NCI-H1105 (cell line): ENCODE measurements around the gene PROM1.
A peak's percentile ranks its signal among the peaks of the same experiment; 100 is the strongest.

Experiments used
- DNase-seq: peaks from one replicate; lab custom pipeline; 2025; lab: John Stamatoyannopoulos, UW

Gene PROM1

DNA sequence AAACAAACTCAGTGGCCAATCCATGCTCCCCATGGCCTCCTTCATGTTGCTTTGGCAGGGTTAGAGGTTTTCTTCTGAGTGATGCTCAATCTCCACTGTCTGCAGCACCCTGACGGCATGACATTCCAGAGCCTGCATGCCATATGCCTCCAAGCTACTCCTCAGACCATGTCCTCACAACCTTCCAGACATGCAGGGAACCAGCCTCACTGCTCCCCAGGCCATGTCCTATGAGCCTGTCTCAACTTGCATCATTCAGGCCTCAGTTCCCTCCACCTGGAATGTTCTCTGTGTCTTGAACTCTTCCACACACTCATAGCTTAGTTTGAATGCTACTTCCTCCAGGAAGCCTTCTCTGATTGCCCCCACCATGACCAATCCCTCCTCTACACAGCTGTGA is 18.8 kb downstream of the PROM1 start:
- DNase-seq, result no peak

DNA sequence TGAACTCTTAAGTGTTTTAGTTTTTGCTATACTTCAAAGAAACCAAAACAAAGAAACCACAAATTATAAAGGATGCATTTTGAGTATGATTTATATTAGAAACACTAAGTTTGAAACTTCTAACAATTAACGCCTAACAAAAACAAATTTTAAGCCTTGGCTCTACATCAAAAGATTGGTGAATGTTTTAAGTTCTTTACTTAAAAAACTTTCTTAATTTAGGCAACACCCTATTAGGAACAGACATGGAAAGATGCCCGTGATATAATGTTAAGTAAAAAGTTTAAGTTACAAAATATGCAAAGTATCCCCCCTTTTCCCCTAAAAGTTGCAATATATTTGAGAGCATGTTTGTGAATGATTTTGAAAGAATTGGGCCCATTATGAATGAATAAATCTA is 21.2 kb downstream of the PROM1 start:
- no peak for DNase-seq

- DNase-seq, result no peak
Measured at GRCh38 chr4:16056681-16057385, 27.0 kb downstream of the PROM1 start.

GRCh38 chr4:16055873-16056272 is 27.9 kb downstream of the PROM1 start:
- DNase-seq, result no peak

DNA sequence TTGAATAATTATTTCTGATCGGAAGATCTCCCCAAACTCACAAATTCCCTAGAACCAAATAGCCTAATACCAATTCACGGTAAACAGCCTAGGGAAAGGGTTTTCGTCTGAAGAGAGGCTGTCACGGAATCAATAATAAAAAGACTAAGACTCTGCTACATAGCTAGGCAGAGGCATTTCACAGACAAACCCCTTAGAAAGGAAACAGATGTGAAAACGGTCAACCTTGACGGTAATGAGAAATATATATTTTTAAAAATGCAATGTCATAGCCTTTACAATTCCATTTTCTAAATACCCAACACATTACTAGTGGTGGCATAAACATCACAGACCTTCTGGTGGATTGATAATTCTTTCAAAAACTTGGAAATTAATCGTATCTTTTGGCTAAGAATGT is 28.4 kb downstream of the PROM1 start:
- no peak for DNase-seq

GRCh38 chr4:16052939-16053338 is 30.9 kb downstream of the PROM1 start:
- DNase-seq, result no peak

DNA sequence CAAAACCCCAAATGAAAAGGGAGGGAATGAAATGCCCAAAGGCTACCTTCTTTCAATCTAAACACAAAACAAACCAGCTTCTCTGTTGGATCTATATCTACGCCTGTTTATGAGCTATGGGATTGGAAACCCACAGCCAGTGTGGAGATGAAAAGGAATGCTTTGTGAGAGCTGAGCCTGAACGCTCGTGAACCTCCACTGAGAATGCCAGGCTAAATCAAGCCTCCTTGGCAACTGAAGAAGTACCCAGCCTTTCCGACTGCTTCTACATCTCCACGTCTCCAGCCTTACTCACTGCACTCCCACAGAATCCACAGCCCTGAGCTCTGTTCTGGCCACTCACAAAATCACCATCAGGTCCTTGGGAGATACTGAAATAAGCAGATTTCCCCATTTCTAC is 31.8 kb downstream of the PROM1 start:
- DNase-seq, result no peak

DNA sequence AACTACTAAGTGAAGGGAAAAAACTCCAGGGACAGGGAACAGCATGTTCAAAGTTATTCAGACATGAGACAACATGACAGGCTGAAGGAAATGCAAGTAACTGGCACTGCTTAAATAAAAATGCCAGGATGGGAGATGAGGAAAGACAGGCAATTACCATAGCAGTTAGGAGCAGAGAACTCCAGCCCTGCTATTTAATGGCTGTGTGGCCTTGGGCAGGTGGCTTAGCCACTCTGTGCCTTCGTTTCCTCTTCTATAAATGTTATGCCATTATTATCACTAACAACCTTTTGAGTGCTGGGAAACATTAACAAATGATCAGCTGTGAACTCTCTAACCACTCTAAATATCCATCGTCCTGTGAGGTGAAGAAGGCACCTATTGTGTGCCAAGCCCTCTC is 32.7 kb downstream of the PROM1 start:
- no peak for DNase-seq

- no peak for DNase-seq
Measured at GRCh38 chr4:16050669-16051068, 33.2 kb downstream of the PROM1 start.

- DNase-seq, result no peak
Measured at GRCh38 chr4:16048619-16049419, 35.0 kb downstream of the PROM1 start.

GRCh38 chr4:16045687-16046086 is 38.1 kb downstream of the PROM1 start:
- DNase-seq, result no peak

DNA sequence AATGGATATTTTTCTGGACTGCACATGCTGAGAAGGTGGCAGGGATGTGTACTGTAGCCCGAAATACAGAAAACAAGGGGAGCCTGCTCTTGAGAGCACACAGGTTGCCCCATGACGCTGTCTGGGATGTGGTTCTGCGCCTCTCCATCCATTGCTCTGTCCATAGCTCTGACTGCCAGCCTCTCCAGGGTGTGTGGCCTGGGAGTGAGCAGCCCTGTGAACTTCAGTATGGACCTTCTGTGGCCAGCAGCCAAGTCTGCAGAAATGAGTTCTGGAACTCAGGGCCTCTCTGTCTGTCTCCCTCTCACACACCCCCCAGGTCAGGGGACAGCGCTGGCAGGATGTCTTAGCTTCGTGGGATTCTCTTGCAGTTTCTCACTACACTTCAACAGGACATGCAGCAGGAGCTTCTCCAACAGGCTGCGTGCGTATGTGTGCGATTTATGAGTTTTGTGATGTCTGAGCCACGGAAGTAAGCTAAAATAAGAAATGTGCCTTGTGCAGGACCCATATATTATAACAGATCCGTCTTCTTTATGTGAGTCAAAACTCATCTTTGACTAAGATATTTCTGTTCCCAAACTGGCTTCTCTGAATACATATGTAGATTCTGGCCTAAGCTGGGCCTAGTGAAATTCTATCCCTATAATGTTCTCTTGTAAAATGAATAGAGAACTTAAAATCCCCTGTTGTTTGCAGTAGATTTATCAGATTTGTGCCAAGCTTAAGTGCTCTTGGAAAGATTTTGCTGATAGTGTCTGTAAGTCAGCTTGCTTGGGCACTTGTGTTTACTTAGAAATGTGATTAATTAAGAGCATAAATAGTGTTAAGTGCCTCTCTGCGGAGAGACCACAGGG is 40.0 kb downstream of the PROM1 start:
- peak; percentile 13 for DNase-seq

- DNase-seq, result no peak
Measured at GRCh38 chr4:16039139-16039538, 44.7 kb downstream of the PROM1 start.

- no peak for DNase-seq
Measured at GRCh38 chr4:16037901-16038300, 45.9 kb downstream of the PROM1 start.

GRCh38 chr4:16035843-16036242 is 48.0 kb downstream of the PROM1 start:
- no peak for DNase-seq

DNA sequence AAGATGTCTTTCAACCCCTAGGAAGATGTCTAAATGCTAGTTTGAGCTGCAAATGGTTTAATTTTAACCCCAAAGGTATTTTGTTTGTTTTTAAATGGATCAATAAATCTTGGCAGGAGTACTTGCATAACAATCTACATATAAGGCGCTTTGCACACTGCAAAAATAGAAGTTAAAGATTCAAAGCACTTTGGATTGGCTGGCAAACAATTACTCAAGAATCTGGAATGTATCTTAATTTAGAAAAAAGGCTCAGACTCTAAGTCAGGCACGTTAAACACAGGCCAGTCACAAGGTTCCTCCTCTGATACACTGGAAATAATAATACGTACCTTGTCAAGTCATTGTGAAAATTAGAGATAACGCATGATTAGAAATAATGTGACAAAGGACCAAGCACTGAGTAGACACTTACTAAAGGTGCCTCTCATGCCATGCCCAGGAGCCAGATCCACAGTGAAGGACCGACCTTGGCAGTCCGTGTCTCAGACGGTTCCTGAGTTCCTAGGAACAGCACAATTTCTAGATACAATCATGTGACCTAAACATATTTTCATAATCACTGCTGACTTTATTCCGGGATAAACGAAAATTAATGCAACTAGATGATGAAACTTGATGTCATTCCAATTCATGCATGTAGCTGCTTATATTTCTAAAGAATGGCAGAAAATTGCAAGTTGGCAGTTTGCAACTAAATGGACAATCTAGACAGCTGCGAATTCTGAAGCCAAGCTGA is 49.6 kb downstream of the PROM1 start:
- no peak for DNase-seq

DNA sequence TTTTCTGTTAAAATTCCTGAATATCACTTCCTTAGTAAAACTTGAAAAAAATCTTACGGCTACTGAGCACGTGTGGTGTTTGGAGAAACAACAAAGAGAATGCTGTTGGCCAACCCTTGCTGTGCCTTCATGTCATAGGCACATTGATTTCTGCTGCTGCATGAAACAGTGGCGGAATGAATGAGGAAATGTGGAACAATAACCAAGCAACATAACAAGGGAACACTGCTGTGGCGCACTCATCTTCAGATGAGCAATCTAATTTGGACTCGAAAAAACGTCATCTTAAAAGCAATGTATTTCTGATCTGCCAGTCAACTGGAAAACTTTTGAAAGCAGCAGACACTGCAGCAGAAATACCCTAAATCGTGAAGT is 51.4 kb downstream of the PROM1 start:
- DNase-seq, result no peak

- no peak for DNase-seq
Measured at GRCh38 chr4:16031546-16032395, 52.1 kb downstream of the PROM1 start.

- no peak for DNase-seq
Measured at GRCh38 chr4:16029886-16030285, 53.9 kb downstream of the PROM1 start.

GRCh38 chr4:16029262-16029661 is 54.6 kb downstream of the PROM1 start:
- DNase-seq, result no peak

- DNase-seq, result no peak
Measured at GRCh38 chr4:16027626-16028025, 56.2 kb downstream of the PROM1 start.
